Hypothalamus (tissue), 51 donors: ENCODE measurements around the gene CSGALNACT2.

Experiments used
- DNase-seq, 51 donors: peaks; one replicate each; lab custom pipeline; 2025; lab: John Stamatoyannopoulos, UW

CSGALNACT2 gene

DNA sequence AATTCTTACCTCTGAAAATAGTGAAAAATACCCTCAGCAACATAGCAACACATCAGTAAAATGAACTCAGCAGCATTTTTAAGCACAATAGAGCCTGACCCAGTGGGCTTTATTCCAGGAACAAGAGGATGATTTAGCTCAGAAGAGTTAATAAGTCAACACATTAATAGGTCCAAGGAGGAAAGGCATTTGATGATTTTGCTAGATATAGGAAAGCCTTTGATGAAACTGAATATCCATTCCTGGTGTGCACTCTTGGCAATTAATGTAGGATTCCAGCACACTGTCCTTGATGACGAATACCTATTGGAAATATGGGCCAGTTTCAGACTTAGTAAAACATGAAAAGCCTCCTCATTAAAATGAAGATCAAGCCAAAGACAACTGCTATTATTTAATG is 86.1 kb downstream of the CSGALNACT2 start:
- no peak for DNase-seq

DNA sequence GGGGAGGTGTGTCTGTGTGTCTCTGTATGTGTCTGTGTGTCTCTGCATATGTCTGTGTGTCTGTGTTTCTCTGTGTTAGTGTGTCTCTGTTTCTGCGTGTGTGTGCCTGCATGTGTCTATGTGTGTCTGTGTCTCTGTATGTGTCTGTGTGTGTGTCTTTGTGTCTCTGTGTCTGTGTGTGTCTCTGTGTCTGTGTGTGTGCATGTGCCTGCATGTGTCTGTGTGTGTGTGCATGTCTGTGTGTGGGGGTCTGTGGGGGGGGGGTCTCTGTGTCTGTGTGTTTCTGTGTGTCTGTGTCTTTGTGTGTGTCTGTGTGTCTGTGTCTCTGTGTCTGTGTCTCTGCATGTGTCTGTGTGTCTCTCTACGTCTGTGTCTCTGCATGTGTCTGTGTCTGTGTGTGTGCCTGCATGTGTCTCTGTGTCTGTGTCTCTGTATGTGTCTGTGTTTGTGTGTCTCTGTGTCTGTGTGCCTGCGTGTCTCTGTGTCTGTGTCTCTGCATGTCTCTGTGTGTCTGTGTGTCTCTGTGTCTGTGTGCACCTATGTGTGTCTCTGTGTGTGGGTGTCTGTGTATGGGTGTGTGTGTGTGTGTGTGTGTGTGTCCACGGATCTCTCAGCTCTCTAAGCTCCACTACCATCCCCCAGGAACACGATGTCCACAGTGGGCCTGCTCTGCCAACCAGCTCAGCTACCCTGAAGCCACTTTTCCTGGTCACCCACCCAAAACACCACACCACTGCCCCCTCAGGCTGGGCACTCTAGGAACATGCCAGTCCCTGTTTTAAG is 87.0 kb downstream of the CSGALNACT2 start:
- no peak for DNase-seq

DNA sequence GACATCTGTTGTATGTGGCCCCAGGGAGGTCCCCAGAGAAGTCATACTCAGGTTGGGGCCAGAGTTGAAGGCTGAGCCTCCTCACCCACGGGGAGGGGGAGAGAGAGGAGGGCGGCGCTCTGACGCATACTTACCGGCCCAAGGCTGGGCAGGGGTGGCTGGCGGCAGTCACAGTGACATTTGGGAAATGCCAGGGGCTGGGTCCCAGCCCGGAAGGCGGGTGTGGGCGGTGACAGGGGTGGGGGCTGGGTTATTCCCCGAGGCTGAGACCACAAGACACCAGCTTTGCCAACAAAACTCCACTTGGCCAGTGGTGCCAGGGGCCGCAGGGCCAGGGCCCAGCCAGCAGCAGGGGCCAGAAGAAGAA is 87.5 kb downstream of the CSGALNACT2 start:
- peak in 11 of 51 donors; percentile 23 to 66 (median 37) for DNase-seq

DNA sequence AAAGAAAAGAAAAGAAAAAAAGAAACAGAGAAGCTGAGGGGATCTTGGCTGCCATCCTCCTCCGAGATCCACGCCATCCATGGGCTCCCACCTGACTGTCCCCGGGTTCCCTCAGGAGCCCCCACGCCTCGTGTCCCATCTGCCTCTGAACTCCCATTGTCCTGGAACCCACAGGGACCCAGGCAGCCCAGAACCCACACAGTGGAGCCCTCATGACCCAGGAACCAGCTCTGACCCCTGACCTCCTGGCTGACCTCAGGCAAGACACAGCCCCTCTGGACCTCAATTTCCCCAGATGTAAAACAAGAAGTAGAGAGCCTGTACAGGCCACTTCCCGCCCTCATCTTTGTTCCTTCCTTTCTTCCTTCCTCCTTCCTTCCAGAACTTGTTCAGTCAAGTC is 88.2 kb downstream of the CSGALNACT2 start:
- no peak for DNase-seq

DNA sequence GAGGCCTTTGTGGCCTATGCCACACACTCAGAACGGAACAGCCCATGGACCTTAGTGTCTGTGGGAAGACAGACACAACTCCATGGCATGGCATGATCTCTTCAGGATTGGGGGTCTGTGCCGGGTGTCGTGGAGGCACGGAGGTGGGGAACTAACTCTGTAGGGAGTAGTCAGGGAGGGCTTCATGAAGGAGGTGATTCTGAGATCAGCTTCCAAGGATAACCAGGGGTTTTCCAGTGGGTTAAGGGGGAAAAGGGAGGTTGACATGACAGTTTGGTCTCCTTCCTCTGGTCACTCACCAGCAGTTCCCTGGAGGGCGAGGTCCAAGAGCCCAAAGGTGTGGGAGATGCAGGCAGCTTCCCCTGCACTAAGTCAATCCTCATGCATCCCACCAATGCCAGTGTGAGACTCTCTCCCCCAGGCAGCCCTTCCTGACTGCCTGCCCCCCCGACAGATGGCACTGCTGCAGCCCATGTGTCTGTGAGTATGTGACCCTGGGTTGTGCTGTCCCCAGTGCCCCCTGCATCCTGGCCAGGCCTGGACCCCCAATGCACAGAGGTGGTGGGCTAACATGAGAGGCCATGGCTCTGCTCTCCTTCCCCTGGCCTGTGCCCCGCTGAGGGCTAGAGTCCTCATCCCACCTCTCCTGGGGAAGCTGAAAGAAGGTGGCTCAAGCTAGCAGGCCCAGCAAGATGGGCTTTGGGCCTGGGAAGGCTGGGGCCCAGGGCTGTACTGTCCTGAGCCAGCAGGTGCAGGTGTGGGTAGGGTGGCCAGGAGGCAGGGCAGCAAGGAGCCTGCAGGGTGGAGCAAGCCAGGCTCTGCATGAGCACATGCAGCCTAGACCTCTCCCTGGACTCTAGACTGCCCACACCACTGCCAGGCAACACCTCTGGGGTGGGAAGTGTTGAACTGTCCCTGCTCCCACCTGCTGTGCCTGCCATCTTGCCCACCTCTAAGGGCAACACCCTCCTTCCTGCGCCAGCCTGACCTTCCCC is 88.9 kb downstream of the CSGALNACT2 start:
- DNase-seq, result no peak

DNA sequence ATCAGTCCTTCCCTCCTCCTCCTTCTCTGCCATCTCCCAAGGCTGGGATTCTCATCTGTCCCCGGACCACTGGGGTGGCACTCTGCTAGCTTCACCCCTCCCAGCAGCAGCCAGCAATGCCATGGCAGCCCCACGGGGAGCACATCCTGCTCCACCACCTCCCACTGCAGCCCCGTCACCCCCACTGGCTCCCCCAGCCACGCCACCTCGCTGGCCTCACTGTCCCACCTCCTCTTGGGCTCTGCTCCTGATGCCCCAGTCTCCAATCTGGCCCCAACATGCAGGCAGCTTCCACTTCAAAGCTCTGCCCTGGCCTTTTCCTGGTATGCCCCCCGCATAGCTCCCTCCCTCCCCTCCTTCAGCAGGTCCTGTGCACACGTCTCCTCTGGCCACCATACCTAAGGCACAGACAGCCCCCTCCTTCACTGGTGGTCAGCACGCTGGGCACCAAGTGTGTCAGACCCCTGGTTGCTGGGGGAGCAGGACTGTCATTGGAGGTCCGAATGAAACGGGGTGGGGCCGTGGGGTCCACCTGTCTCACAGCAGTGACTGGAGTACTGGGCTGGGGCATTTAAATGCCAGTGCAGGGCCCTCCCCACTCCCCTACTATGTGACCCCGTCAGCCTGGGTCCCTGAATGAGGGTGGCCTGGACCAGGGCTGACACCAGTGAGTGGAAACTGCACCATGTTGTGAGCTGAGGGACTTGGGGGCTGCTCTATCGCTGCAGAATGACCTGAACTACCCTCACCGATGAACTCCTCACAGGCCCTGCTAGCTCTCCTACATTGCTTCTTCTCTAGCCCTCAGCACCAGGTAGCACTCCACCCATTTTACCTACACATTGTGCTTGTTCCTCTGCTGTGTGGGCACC is 89.9 kb downstream of the CSGALNACT2 start:
- DNase-seq, result no peak

DNA sequence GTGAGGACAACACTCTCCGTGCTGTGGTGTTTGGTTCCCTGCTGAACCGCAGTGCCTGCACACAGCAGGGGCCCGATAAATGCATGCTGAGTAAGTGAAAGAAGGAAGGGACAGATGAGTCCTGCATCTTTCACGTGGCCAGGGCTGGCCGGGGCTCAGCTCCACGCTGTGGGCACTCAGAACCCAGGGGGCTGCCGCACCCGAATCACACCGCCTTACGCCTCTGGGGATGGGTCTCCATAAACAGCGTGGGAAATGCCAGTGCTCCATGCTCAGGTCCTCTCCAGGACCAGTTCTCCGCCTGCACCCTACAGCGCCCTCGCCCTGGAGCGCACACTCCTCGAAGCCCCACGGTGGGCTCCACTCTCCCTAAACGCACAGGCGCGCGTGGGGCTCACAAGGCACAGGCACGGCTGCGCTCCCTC is 90.5 kb downstream of the CSGALNACT2 start:
- DNase-seq, result no peak

DNA sequence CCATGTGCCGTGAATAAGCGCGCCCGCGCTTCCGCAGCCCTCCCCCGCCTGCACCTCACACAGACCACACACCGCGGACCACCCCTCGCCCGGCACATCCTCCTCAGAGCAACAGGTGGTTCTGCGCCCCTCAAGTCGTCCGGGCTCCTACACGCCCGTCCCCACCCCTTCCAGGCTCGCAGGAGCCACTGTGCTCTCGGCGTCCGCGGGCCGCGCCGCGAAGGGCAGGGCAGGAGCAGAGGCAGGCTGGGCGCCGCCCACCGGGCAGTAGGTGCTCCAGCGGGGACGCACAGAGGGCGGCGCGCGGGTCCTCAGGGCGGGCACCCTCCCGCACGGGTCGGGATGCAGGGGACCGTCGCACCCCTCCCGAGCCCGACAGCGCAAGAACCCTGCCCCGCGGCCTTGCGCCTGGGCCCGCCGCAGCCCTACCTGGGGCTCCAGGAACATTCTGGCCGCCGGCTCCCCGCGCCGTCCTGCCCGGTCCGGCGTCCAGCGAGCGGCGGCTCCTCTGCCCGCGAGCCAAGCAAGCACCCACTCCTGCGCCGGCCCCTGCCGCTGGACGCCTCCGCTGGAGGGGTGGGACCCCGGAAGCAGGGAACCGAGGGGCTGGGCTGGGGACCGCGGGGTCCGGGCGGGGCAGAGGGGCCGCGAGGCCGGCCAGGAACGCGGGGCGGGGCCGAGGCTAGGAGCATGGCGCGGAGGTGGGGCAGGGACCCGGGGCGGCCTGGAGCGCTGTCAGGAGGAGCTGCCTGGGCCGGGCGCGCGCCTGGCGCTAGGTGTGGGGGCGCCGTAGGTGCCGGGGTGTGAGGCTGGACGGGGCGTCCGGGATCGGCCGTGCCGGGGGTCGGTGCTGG is 91.2 kb downstream of the CSGALNACT2 start:
- DNase-seq, result no peak

DNA sequence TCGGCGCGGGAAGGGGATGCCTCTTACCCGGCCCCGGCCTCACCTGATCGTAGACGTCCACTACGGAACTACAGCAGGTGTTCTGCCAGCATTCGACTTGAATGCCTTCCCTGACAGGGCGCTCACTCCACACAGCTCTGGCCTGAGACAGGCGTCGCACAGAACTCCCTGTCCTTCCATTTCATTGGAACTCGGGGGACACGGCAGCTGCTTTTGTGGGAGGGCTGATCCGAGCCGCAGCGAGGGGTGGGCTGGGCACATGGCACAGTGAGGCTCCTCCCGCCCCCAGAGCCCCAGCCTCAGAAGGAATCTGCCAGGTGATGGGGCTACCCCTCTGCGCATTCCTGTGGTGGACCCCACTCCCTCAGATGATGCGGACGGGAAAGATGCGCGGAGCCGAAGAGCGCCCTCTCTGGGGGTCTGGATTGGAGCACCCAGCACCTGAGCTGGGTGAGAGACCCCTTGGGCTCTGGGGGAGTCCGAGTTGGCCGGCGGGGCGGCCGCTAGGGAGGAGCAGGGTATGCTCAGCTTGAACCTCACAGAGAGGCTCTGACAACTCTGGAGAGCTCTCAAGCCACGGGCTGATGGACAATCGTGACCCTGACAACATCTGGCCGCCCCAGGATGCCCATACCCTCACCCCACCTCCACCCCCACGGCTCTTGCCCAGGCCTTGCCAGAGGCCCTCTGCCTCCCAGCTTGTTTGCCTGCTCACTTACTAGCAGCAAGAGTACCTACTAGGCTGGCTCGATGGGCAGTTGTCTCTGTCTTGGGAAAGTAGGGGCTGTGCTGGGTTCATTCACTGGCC is 92.1 kb downstream of the CSGALNACT2 start:
- no peak for DNase-seq

DNA sequence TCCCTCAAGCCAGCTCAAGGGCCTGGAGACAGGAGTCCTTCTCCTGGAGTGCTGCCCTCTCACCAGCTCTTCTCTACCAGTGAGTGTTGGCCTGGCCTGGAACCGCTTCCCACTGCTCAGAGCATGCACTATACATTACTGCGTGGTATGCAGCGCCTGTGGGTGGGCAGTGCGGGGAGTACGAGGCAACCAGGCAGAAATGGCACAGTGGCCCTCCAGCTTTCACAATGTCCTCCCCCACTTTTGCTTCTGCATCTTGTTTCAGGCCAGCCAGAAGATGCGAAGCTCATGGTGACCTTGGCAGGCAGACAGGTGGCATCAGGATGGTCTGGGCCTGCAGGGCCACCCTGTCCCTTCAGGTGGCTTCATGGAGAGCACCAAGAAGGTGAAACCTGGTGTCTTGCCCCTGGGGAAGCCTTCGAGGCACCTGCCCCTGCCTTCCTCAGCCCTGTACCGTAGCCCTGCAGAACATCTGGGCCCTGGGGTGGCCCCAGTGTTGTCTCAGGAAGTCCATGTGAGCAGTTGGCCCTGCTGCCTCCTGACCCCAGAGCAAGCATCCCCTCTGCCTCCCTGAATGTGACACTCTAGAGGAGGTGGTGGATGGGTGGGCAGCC is 92.8 kb downstream of the CSGALNACT2 start:
- no peak for DNase-seq

DNA sequence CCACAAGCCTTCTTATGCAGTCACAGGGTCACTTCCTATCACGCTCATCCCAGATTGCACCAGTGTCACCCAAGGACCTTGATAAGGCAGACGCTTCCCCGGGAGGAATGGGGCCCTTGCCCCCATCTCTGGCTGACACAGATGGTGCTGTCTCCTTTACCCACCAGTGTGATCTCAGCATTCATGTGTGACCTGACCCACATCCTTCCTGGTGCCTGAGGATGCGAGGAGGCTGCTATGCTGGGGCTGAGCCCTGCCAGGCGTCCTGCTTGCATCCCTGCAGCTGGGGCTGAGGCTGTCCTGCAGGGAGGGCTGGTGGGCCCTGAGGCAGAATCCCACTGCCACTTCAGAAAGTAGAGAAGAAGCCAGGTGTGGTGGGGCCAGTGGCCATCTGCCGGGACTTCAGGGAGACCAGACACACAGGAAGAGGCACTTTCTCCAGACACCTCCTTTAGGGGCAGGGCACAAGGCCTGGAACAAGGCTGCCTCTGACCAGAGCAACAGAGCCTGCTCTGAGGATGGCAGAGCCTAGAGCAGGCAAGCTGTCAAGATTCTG is 93.4 kb downstream of the CSGALNACT2 start:
- DNase-seq, result no peak

DNA sequence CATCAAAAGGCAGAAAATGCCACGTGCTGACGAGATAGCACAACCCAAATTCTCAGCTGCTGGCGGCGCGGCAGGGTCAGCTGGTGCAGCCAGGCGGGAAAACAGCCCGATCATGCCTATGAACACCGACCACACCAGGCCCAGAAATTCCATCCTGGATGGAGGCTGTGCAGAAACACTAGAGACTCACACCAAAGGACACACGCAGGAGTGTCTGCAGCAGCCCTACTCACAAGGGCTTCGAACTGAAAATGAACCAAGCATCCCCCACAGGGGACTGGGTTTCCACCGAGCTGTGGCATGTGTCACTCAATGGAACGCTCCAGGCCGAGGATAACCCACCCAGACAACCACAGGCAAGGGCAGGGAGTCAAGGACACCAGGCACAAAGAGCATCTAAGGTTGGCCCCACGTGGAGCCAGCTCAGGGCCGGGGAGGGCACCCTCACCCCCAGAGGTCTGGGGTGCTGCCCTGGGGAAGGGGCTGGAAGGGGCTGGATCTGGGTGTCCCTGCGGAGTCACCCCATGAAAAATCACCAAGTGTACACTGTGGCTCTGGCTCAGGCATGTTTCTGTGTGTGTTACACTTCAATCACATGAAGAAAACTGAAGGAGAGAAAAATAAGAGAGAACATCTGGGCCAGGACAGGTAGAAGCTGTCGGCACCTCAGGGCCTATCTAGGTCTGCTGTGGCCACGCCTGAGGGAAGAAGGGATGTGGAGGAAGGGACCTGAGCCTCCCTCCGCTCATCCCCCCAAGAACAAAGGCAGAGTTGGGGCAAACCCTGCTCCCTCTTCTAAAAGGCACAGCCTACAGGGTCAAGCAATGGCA is 95.6 kb downstream of the CSGALNACT2 start:
- DNase-seq, result no peak

DNA sequence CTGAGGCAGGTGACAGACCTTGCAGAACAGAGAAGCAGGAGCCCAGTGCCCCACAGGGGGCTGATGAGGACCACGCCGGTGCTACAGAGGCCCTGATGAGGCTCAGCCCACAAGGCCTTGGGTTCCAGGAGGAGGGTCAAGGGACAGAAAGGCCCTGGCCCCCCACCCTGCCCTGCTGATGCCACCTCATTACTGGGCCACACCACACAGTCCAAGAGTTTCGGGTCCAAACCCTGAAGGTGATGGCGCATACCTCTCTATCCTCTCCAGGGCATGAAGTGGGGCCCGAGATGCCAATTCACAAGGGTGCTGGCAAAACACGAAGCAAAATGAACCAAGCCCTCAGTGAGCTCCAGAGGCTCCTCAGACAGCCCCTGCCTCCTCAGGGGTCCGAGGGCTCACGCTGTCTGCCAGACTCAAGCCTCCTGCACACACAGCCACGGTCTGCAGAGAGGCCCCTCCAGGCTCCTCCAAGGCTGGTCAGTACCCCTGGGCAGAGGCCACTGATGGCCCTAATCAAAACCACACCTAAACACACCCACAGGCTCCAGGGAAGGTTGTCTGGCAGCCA is 96.3 kb downstream of the CSGALNACT2 start:
- DNase-seq, result no peak
